ENCODE results near the gene HIVEP3.

The HIVEP3 gene

DNA sequence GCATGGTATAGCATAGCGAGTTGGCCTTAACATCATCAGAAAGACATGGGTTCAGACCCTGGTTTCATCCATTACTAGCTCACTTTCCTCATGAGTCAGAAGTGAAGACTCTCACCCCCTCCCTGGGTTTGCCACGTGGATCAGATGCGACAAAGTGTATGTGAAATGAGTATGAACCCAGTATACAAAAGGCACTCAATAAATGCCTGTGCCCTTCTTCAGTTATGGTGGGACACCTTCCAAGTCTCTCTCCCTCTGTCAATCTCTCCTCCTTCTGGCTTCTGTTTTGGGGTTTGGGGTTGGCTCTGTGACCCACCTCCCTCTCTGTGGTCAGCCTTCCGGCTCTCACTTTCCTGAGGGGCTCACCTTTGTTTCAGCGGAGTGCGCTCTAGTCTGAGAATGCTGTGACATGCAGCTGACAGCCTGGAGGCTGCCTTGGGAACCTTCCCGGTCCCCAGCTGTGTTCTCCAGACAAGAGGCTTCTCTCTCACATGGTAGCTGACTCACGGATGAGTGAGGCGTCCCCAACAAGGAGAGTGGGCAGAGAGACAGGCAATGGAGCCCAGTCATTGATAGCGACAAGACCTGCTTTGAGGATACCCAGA, 279.3 kb downstream of the HIVEP3 start:
- Histone ChIP-seq H3K4me3 (no peak overlapping the region), H3K27ac (no peak overlapping the region), H3K36me3 (ENCODE audit: insufficient read depth, low read length) (no peaks in the 10 kb centered on the region), H3K9ac (ENCODE audit: insufficient read length) (no peak overlapping the region), H3K9me3 (ENCODE audit: low read depth, low read length) (no peaks in the 10 kb centered on the region)
- no peak for DNase-seq (ENCODE audit: low read depth, low spot score)
- no peak for TF ChIP-seq EZH2 (IDR thresholded peaks at IDR 0.05)
- TF ChIP-seq POLR2AphosphoS5 (IDR thresholded peaks at IDR 0.05; ENCODE audit: borderline replicate concordance, low read depth, low read length) = no peak
- no peak for TF ChIP-seq FOXP2 (optimal IDR thresholded peaks at IDR 0.05; ENCODE audit: control extremely low read depth, extremely low read length, insufficient read depth)

DNA sequence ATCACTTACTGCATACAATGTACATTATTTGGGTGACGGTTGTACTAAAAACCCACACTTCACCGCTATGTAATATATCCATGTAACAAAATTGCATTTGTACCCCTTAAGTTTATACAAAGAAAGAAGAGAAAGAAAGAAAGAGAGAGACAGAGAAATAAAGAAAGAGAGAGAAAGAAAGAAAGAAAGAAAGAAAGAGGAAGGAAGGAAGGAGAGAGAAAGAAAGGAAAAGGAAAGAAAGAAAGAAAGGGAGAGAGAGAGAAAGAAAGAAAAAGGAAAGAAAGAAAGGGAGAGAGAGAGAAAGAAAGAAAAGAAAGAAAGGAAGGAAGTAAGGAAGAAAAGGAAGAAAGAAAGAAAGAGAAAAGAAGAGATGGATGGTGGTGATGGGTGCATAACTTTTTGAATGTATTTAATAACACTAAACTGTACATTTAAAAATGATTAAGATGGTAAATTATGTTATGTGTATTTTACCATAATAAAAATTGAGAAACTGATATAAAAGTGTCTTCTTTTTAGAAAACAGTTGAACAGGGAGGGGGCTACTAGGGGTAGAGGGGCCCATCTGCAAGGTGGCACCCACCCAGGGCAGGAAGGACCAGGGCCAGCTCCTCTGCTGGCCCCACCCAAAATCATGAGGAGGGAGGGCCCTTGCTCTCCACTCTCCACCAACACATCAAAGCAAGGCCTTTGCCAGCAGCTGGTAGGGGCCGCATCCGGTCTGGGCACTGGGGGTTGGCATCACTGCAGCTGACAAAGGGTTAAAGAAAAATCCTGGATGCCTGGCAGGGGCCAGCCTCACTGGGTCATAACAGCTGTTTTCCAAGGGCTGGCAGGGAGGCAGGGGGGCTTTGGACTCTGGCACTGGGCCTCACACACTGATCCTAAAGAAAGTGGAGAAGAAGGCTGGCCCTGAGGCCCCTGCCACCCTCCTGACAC, 280.4 kb downstream of the HIVEP3 start:
- Histone ChIP-seq H3K4me3 (no peak overlapping the region), H3K9ac (ENCODE audit: insufficient read length) (no peak overlapping the region), H3K27ac (no peak overlapping the region), H3K36me3 (ENCODE audit: insufficient read depth, low read length) (no peaks in the 10 kb centered on the region), H3K9me3 (ENCODE audit: low read depth, low read length) (no peaks in the 10 kb centered on the region)
- TF ChIP-seq POLR2AphosphoS5 (IDR thresholded peaks at IDR 0.05; ENCODE audit: borderline replicate concordance, low read depth, low read length) (no peak), FOXP2 (optimal IDR thresholded peaks at IDR 0.05; ENCODE audit: control extremely low read depth, extremely low read length, insufficient read depth) (no peak), EZH2 (IDR thresholded peaks at IDR 0.05) (no peak)
- DNase-seq (ENCODE audit: low read depth, low spot score) = no peak

DNA sequence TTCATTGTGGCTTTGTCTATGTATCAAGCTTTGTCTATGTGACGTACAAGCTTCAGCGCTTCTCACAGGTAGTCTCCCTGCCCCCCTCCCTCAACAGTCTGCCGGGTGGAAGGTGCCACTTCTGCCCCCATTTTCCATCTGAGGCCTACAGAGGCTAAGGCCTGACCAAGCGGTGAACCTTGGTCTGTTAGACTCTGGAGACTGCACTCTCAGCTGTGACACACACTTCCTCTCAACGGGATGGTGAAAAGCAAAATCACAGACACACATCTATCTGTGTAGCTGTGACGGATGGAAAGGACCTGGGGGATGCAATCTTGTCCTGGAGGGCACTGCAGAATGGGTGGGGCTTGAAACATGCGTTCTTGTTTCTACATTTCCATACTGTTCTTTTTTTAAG, 281.4 kb downstream of the HIVEP3 start:
- no peak for DNase-seq (ENCODE audit: low read depth, low spot score)
- Histone ChIP-seq H3K9me3 (ENCODE audit: low read depth, low read length) (no peaks in the 10 kb centered on the region), H3K9ac (ENCODE audit: insufficient read length) (no peak overlapping the region), H3K27ac (no peak overlapping the region), H3K4me3 (no peak overlapping the region), H3K36me3 (ENCODE audit: insufficient read depth, low read length) (no peaks in the 10 kb centered on the region)
- no peak for TF ChIP-seq POLR2AphosphoS5 (IDR thresholded peaks at IDR 0.05; ENCODE audit: borderline replicate concordance, low read depth, low read length)
- no peak for TF ChIP-seq FOXP2 (optimal IDR thresholded peaks at IDR 0.05; ENCODE audit: control extremely low read depth, extremely low read length, insufficient read depth)
- no peak for TF ChIP-seq EZH2 (IDR thresholded peaks at IDR 0.05)

DNA sequence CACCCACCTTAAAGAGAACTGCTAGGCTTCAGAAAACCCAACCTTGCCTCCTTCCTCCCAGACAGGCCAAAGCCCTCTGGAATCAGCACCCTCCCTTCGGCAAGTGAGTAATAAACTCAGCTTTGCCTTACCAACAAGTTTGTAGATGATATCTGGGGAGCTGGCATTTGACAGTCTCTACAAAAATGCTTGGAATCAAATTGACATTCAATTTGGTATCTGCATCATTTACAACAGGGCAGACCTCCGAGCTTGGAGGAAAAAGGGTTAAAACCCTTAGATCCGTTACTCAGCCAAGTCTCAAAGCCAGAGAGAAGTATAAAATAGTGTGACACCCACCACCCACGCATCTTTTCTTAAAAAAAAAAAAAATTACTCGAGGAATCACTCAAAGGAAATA, 285.0 kb downstream of the HIVEP3 start:
- no peak for DNase-seq (ENCODE audit: low read depth, low spot score)
- TF ChIP-seq EZH2 (IDR thresholded peaks at IDR 0.05) (no peak), POLR2AphosphoS5 (IDR thresholded peaks at IDR 0.05; ENCODE audit: borderline replicate concordance, low read depth, low read length) (no peak), FOXP2 (optimal IDR thresholded peaks at IDR 0.05; ENCODE audit: control extremely low read depth, extremely low read length, insufficient read depth) (no peak)
- Histone ChIP-seq H3K9ac (ENCODE audit: insufficient read length) (no peak overlapping the region), H3K9me3 (ENCODE audit: low read depth, low read length) (no peaks in the 10 kb centered on the region), H3K27ac (no peak overlapping the region), H3K4me3 (no peak overlapping the region), H3K36me3 (ENCODE audit: insufficient read depth, low read length) (no peaks in the 10 kb centered on the region)

DNA sequence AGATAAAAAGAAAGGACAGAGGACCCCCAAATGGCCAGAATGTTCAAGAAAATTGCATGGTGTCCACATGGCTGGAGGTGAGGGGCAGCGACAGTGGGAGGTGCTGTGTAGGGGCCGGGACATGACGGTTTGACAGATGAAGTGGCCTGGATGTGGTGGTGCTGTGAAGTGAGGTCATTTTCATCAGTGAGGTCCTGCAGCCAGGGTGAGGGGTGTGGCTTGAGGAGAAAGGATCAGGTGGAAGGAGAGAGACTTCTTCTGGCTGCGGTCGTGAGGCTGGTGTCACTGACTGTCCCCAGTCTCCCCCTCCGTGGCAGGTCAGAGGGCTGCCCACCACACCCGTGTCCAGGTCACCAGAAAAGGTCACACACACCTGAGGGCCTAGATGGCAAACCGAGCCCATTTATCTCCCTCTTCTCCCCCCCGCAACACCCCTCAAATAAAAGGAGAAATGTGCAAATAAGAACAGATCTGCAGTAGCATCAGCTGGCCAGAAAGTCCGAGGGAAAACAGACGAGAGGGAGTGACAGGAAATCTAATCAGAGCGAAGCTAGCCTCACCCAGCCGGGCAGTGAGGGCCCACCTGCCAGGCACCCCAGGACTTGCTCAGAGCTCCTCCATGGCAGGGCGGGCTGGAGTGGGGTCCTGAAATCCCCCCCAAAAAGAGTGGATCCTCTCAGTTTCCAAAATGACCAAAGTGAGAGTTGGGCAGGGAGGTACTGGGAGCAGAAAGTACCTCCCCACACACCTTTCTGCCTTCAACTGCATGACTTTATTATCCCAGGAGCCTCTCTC, 285.7 kb downstream of the HIVEP3 start:
- Histone ChIP-seq H3K9me3 (ENCODE audit: low read depth, low read length) (no peaks in the 10 kb centered on the region), H3K4me3 (no peak overlapping the region), H3K9ac (ENCODE audit: insufficient read length) (no peak overlapping the region), H3K36me3 (ENCODE audit: insufficient read depth, low read length) (no peaks in the 10 kb centered on the region), H3K27ac (no peak overlapping the region)
- no peak for DNase-seq (ENCODE audit: low read depth, low spot score)
- TF ChIP-seq EZH2 (IDR thresholded peaks at IDR 0.05) = no peak
- TF ChIP-seq FOXP2 (optimal IDR thresholded peaks at IDR 0.05; ENCODE audit: control extremely low read depth, extremely low read length, insufficient read depth) = no peak
- TF ChIP-seq POLR2AphosphoS5 (IDR thresholded peaks at IDR 0.05; ENCODE audit: borderline replicate concordance, low read depth, low read length) = no peak

DNA sequence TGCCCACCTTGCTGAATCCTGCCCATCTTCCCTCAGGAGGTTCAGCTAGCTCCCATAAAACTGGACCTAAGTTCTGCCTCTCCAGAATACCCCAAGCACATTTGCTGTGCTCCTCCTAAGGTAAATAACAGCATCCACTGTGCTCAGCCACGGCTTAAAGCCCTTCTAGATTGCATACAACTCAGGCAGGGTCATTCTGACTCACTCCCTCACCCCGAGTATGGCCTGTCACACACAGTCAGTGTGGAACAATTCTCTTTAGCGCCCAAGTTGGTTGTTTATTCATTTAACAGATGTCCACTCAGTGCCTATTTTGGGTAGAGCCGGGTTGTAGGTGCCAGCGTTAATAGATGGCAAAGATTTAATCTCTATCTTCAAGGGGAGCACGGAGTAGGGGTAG, 286.8 kb downstream of the HIVEP3 start:
- Histone ChIP-seq H3K4me3 (no peak overlapping the region), H3K27ac (no peak overlapping the region), H3K36me3 (ENCODE audit: insufficient read depth, low read length) (no peaks in the 10 kb centered on the region), H3K9me3 (ENCODE audit: low read depth, low read length) (no peaks in the 10 kb centered on the region), H3K9ac (ENCODE audit: insufficient read length) (no peak overlapping the region)
- no peak for TF ChIP-seq POLR2AphosphoS5 (IDR thresholded peaks at IDR 0.05; ENCODE audit: borderline replicate concordance, low read depth, low read length)
- DNase-seq (ENCODE audit: low read depth, low spot score) = no peak

DNA sequence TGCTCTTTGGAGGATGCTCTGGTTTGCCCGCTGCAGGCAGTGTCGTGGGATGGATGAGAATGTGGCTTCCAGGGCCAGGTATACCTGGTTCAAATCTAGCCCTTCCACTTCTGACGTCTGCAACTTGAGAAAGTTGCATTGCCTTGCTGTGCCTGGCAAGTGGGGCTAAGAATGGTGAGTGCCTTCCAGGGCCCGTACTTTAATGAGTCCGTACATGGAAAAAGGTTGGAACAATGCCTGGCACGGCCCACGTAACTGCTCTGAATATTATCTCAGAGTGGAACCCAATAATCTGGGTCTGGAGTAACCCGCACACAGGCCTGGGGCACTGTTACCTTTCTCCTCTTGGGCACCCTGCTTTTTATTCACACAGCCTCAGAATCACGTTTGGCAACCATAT, 287.6 kb downstream of the HIVEP3 start:
- TF ChIP-seq POLR2AphosphoS5 (IDR thresholded peaks at IDR 0.05; ENCODE audit: borderline replicate concordance, low read depth, low read length) (no peak), FOXP2 (optimal IDR thresholded peaks at IDR 0.05; ENCODE audit: control extremely low read depth, extremely low read length, insufficient read depth) (no peak), EZH2 (IDR thresholded peaks at IDR 0.05) (no peak)
- no peak overlapping the region for H3K9ac ChIP-seq (ENCODE audit: insufficient read length)
- H3K9me3 ChIP-seq (ENCODE audit: low read depth, low read length) = no peaks in the 10 kb centered on the region
- no peaks in the 10 kb centered on the region for H3K36me3 ChIP-seq (ENCODE audit: insufficient read depth, low read length)
- no peak overlapping the region for H3K4me3 ChIP-seq
- H3K27ac ChIP-seq = no peak overlapping the region
- DNase-seq (ENCODE audit: low read depth, low spot score) = no peak

DNA sequence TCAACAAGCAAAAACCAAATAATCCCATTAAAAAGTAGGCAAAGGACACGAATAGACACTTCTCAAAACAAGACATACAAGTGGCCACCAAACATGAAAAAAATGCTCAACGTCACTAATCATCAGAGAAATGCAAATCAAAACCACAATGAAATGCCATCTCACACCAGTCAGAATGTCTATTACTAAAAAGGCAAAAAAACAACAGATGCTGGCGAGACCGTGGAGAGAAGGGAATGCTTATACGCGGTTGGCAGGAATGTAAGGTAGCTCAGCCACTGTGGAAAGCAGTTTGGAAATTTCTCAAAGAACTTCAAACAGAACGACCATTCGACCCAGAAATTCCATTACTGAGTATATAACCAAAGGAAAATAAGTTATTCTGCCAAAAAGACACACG, 289.2 kb downstream of the HIVEP3 start:
- no peak overlapping the region for H3K4me3 ChIP-seq
- no peak for TF ChIP-seq FOXP2 (optimal IDR thresholded peaks at IDR 0.05; ENCODE audit: control extremely low read depth, extremely low read length, insufficient read depth)
- no peak for TF ChIP-seq POLR2AphosphoS5 (IDR thresholded peaks at IDR 0.05; ENCODE audit: borderline replicate concordance, low read depth, low read length)
- TF ChIP-seq EZH2 (IDR thresholded peaks at IDR 0.05) = no peak
- H3K9me3 ChIP-seq (ENCODE audit: low read depth, low read length) = no peaks in the 10 kb centered on the region
- no peaks in the 10 kb centered on the region for H3K36me3 ChIP-seq (ENCODE audit: insufficient read depth, low read length)
- H3K9ac ChIP-seq (ENCODE audit: insufficient read length) = no peak overlapping the region
- DNase-seq (ENCODE audit: low read depth, low spot score) = no peak
- no peak overlapping the region for H3K27ac ChIP-seq
